Measurements from ENCODE around the gene FMNL2.

DNA sequence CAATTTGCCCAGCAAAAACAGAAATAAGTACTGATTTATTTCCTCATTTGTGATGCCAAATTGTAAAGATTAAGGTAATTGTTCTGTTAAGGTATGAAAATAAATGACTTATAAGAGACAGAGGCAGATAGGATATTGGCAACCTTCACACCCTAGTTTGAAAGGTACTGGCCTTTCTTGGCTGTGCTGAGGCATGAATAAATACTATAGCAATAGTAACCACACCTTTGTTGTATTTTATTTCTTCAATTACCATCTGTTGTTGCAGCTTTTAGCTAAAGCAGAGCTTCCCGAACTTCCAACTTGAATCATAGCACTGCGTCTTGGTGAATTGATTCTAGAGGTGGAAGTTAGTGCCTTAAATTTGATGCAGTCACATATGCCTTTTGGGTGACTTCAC, 55.9 kb downstream of the FMNL2 start:
- TF ChIP-seq EZH2 (IDR thresholded peaks at IDR 0.05; ENCODE audit: insufficient read depth, poor library complexity, severe bottlenecking): no peak
- TF ChIP-seq EZH2phosphoT487 (IDR thresholded peaks at IDR 0.05; ENCODE audit: insufficient read depth, low read depth): no peak
